Midbrain (tissue), 1 donor: ENCODE measurements around the gene BEGAIN.

Experiments used
- DNase-seq: peaks from one replicate; lab custom pipeline; 2025; lab: John Stamatoyannopoulos, UW

The BEGAIN gene

GRCh38 chr14:100549834-100550625 lies 37.2 kb downstream of the BEGAIN start:
- DNase-seq = no peak

DNA sequence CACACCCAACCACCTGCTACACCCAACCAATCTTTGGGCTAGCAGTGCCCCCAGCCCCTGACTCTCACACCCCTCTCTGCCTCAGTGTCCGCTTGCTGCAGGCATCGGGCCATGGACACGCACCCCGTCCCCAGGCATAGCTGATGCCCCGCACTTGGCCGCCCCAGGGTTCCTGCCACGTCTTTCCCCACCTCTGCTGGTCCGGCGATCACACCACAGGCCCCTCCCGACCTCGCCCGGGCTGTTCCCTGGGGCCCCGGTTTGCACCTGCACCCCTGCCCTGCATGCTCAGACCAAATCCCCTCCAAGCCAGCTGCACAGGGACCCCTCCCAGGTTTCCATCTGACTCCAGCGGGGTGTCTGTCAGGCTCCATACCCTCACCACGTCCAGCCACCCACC lies 38.3 kb downstream of the BEGAIN start:
- DNase-seq = no peak

GRCh38 chr14:100548295-100548655 lies 38.9 kb downstream of the BEGAIN start:
- DNase-seq = no peak

- peak; percentile 12 for DNase-seq
Observed at GRCh38 chr14:100547633-100548294, 39.5 kb downstream of the BEGAIN start.

- no peak for DNase-seq
Observed at GRCh38 chr14:100546051-100546443, 41.2 kb downstream of the BEGAIN start.

GRCh38 chr14:100545359-100545758 lies 41.9 kb downstream of the BEGAIN start:
- DNase-seq = no peak

GRCh38 chr14:100544506-100545141 lies 42.6 kb downstream of the BEGAIN start:
- DNase-seq = no peak

DNA sequence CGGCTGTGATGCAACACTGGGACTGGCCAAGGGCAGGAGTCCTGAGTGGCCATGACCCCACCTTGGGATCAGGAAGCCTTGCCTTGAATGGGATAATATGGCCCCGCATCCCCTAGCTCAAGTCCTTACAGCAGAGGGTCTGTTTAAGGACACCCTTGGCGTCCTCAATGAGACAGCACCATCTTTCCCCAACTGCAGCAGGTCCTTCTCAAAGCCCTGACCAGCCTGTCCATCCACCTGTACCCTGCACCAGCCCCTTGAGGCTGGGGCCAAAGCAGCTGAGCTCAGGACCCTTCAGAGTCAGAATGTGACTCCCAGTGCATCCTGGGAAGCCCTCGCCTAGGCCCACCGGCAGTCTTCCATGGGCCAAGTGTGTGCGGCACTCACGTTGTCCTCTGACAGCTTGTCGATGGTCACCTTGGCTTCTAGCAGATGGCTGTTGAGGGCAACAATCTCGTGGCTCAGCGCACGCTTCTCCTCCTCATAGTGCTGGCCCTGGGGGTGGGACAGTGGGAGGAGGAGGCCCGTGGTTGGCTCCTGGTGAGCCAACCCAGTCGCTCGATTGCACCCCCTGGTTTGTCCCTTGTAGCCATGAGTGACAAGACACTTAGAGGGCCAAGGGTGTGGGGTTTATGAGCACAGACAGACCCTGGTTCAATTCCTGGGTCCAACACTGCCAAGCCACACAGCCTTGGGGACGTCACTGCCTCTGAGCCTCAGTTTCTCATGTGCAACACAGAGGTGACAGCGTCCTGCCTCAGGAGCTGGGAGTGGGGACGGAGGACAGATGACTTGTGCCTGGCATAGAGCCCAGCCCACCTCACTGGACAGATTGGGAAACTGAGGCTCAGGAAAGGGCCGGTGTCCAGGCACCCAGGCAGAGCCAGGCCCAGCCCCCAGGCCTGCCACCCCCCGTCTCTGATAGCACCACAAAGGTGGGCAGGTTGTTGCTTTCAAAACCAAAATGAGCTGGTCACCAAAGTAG lies 43.5 kb downstream of the BEGAIN start:
- no peak for DNase-seq

- DNase-seq = no peak
Observed at GRCh38 chr14:100542619-100543205, 44.5 kb downstream of the BEGAIN start.

- no peak for DNase-seq
Observed at GRCh38 chr14:100541621-100542560, 45.3 kb downstream of the BEGAIN start.

GRCh38 chr14:100540926-100541620 lies 46.1 kb downstream of the BEGAIN start:
- DNase-seq = no peak

- no peak for DNase-seq
Observed at GRCh38 chr14:100540141-100540925, 46.9 kb downstream of the BEGAIN start.

GRCh38 chr14:100539766-100540140 lies 47.5 kb downstream of the BEGAIN start:
- DNase-seq = no peak

GRCh38 chr14:100539003-100539660 lies 48.1 kb downstream of the BEGAIN start:
- DNase-seq = no peak

GRCh38 chr14:100538351-100539002 lies 48.7 kb downstream of the BEGAIN start:
- DNase-seq = no peak

- DNase-seq = peak; percentile 81
Observed at GRCh38 chr14:100537446-100538350, 49.5 kb downstream of the BEGAIN start.
